ENCODE measurements around the gene RBBP8NL.

RBBP8NL gene

GRCh38 chr20:62362991-62363919, 64.1 kb downstream of the RBBP8NL start:
- no peak for DNase-seq (ENCODE audit: low spot score)

GRCh38 chr20:62362590-62362940, 64.8 kb downstream of the RBBP8NL start:
- no peak for DNase-seq (ENCODE audit: low spot score)

GRCh38 chr20:62361799-62362589, 65.3 kb downstream of the RBBP8NL start:
- DNase-seq (ENCODE audit: low spot score): no peak

GRCh38 chr20:62360854-62361798, 66.2 kb downstream of the RBBP8NL start:
- DNase-seq (ENCODE audit: low spot score): no peak

Data from AG20443 (cell line).